GM19372 (cell line): ENCODE results near the gene CABP2.

Source experiments
- ATAC-seq: cut with Tn5 transposase; IDR thresholded peaks from one replicate; pipeline ENCODE4 v1.9.1; 2021; ENCODE audit warnings: mild to moderate bottlenecking, low read depth, moderate library complexity; ENCODE audit not compliant: unreplicated experiment

Gene CABP2

GRCh38 chr11:67510023-67510345, 13.3 kb downstream of the CABP2 start:
- no peak for ATAC-seq

DNA sequence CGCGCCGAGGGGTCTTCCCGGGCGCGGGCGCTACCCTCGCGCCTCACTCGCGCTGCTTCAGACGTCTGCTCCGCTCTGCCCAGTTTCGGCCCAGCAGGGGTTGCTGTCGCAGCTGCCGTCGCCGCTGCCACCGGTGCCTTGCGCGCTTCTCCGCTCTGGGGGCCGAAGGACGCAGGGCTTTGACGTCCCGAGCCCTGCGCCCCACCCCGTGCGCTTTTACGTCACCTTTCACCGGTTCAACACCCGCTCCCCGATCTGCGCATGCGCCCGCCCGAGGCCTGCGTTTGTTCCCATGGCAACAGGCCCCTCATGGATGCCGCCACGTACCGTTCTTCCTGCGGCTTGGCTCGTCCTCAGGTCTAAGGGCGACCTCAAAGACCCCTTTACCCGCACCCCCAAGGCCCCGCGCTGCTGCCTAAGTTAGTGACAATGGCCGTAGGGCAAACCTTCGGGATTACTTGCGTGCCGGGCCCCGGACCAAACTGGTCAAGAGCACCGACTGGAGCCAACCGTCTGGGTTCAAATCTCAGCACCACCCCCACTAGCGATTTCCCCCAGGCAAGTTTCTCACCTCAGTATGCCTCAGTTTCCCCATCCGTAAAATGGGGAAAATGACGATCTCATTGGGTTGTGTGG, 14.6 kb downstream of the CABP2 start:
- ATAC-seq = peak; percentile 34

GRCh38 chr11:67507864-67508485, 15.3 kb downstream of the CABP2 start, which contains the start of gene CDK2AP2:
CDK2AP2 (minus strand) TSS chr11:67508162; CDS start chr11:67508082, 80 bp downstream.
- ATAC-seq = peak; percentile 70

DNA sequence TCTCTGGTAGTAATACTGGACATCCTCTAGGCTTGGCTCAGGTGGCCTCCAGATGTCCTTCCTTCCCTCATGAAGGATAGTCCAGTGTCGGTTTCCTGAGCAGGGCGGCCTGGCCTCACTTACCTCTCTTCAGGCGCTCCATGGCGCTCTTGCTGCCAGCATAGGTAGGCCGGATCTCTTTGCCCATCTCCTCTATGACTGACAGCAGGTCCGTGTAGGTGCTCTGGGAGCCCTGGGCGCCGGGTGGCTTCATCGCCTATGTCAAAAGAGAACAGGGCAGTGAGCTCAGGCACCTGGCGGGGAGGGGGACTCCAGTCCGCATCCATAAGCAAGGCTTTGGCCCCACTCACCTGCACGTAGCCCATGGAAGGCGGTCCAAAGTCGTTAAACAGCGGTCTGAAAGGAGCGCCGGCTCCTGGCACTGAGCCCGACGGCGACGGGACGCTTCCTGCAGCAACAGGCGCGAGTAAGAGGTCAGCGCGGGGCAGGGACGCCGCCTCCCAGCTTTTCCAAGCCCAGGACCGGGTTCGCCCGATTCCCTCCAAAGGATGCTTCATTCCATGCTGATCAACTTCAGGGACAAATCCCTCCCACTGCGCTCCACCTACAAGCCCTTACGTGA, 15.9 kb downstream of the CABP2 start:
- no peak for ATAC-seq

GRCh38 chr11:67506426-67507051, 16.7 kb downstream of the CABP2 start:
- no peak for ATAC-seq

DNA sequence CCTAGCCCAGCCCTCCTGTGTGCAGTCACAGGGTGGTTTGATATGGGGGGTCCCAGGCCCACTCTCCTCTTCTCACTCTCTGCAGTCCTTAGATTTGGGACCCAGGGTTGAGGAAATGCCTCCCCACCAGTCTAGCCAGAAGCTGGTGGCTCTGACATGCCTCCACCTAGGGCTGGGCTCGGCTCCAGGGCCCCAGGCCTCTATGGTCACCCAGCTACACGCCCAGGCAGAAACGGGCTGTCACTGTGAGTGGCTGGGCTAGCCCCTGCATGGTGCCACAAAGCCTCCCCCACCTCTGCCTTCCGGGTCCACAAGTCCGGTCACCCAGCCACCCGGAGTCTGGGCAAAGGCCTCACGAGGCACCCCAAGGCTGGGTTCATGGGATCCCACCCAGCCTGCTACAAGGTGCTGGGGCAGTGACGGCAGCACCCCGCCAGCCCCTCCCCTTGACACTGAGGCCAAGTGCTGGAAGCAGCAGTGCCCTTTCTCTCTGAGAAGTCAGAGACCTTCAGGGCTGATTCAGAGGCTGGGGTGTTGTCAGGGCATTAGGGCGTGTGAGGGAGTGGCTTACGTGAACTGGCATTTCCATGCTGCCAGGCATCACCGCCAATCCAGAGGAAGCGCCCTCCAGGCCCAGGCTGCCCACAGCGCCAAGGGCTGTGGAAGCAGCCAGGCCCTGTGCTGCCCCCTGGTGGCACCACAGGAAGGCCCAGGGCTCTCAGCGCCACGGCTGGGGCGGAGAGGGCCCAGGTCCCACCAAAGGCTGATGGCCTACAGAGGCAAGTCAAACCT, 17.4 kb downstream of the CABP2 start:
- no peak for ATAC-seq

DNA sequence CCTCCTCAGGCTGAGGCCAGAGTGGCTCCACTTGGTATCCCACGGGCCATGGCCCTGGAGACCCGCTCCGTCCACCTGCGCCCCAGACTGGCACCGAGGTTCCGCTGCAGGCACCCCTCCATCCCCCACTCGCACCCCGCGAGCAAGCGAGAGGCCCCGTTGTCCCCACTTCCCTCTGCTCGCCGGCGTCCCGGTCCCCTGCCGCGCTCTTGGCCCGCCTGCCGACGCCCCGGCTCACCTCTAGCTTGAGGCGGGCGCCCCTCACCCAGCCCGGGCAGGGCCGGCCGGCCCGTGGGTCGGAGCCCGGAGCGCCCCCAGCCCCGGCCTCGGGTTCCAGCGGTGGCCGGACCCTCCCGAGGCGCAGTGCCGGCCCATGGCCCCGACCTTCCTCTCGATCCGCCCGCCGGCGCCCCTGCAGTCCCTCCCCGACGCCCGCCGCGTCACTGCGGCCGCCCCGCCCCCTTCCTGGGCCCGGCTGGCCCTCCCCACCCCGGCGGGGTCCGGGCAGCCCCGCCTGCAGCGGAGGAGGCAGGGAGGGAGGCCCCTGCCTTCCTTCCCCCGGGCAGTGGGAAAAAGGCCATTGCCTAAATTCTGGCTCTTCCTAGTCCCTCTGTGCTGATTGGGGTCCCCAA, 18.2 kb downstream of the CABP2 start, which contains the start of gene PITPNM1:
TSS of gene PITPNM1 (minus strand) at position 414 of the 632 bp plus-strand sequence. CDS start 1,183 bp downstream, outside the sequence.
- ATAC-seq = no peak

DNA sequence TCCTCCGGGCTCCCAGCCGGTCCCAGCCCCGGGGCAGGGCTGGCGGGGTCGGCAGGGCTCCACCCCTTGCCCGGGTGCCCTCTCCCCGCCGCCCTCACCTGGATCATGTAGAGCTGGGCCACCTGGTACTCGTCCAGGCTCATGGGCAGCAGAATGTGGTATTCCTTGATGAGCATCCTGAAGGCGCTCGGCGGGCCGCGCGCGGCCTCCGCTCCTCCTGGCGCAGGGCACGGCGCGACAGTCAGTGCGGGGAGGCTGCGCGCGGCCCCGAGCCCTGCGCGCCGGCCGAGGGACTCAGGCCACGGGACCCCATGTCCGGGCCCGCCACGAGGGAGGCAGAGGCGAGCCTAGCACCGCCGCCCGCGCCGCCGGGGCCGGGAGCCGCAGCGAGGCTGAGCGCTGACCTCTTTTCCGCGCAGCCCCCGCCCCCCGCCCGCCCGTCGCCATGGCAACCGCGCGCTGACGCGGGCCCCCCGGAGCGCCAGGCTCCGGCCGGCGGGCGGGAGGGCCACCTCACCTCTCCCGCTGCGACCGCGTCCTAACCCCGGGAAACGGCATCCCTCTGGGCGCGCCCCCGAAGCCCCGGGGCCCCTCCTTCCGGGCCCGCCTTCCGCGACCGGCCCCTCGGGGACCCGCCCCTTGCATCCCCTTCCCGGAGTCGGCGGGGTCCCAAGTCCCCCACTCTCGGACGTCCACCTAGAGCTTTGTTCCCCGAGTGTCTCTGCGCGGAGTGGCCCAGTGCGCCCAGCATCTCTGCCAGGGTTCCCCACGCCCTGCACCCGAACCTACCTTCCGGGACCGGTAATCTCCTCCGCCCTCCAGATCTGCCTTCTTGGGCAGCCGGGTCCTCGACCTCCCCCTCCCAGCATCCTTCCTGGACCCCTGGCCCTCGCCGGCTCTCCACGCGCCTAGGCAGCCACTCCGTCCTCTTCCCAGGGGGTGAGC, 19.0 kb downstream of the CABP2 start:
- ATAC-seq = no peak

- no peak for ATAC-seq
Measured at GRCh38 chr11:67503119-67504004, 19.9 kb downstream of the CABP2 start.

GRCh38 chr11:67502328-67502979, 20.8 kb downstream of the CABP2 start:
- no peak for ATAC-seq

- ATAC-seq = no peak
Measured at GRCh38 chr11:67501854-67502253, 21.4 kb downstream of the CABP2 start.

DNA sequence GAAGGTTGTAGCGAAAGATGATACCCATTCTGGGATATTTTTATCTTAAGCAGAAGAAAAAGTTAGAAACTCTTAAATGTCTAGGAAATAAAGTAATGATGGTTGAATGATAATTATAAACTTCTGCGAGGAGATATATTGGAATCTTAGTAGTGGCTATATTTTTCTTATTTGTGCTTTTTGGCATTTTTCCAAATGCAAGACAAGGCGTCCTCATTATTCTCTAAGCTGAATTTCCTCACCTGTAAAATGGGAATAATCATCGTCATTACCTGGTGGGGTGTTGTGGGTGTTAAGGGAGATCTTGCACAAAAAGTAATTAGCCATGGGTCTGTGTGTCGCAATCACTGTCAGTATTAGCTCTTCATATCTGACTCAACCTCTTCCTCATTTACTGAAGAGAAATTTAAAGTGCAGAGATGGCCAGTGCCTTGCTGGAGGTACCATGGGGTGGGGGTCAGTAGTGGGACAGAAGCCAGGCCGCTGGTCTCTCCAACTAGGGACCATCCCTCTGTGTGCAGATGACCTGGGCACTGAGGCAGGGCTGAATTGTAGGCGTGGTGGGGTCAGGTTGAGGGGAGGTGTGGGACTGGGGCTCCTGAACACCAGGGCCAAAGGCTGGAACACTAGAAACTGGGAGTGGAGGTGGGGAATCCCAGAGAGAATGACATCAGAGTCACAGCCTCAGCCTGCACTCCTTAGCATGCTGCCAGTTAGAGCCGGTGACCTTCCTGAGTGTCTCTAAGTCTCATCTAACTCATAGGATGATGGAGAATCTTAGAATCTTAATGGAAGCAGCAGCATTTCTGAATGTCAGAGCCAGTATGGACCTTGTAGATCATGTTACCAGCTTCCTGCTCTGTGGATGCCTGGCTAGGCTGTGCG, 22.2 kb downstream of the CABP2 start:
- no peak for ATAC-seq

GRCh38 chr11:67500484-67500821, 22.8 kb downstream of the CABP2 start:
- no peak for ATAC-seq

DNA sequence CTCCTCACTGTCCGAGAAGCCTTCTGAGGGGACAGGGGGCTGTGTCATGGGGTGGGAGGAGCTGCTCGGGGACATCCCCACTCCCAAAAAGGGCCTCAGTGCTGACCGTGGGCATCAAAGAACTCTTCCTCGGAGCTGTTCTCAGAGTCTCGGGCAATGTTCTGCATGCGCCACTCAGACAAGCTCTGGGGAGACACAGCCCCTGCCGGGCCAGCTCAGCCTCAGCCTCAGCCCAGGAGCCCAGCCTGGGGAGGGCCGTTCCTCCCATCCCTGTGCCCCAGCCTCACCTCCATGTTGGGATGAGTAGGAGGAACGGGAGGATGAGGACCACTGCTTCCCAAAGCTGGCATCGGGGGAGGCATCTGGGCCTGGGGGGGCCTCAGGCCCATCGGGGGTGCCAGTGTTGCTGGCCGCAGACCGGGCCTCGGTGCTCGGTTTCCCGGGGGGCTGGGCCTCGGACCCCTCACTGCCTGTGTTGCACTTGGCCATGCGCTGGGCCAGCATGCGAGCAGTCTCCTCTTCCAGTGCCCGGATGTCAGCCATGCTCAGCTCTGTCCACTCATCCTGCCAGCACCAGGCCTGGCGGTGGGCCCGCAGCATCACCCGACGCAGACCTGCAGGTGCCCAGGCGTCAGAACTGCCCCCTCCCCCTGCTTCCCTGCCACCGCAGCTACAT, 23.3 kb downstream of the CABP2 start:
- no peak for ATAC-seq

GRCh38 chr11:67498544-67498972, 24.7 kb downstream of the CABP2 start:
- no peak for ATAC-seq

- ATAC-seq = no peak
Measured at GRCh38 chr11:67497656-67498291, 25.5 kb downstream of the CABP2 start.
